Mucosa of rectum (tissue), 2 donors: ENCODE results near the gene COL4A1.

ENCODE experiments used
- H3K27ac ChIP-seq, 2 donors: one replicate each; pipeline ENCODE4 v1.7.0; 2013; ENCODE audit warnings: inconsistent platforms in 2 of 2, low read depth in 2 of 2, low read length in 2 of 2
- H3K27me3 ChIP-seq, 2 donors: one replicate each; pipeline ENCODE4 v1.7.0; 2013; ENCODE audit warnings: low read length in 2 of 2; ENCODE audit not compliant: control insufficient read depth in 2 of 2, insufficient read depth in 2 of 2
- H3K36me3 ChIP-seq, 2 donors: one replicate each; pipeline ENCODE4 v1.7.0; 2013; ENCODE audit warnings: low read length in 2 of 2; ENCODE audit not compliant: control insufficient read depth in 2 of 2, insufficient read depth in 2 of 2
- H3K4me1 ChIP-seq, 2 donors: one replicate each; pipeline ENCODE4 v1.7.0; 2013; ENCODE audit warnings: low read length in 2 of 2, mild to moderate bottlenecking in 1 of 2; ENCODE audit not compliant: control insufficient read depth in 2 of 2, insufficient read depth in 2 of 2
- H3K4me3 ChIP-seq, 2 donors: one replicate each; pipeline ENCODE4 v1.7.0; 2013; ENCODE audit warnings: low read length in 2 of 2
- H3K9ac ChIP-seq, 2 donors: one replicate each; pipeline ENCODE4 v1.7.0; 2013; ENCODE audit warnings: low read length in 2 of 2, low read depth in 1 of 2, mild to moderate bottlenecking in 1 of 2
- H3K9me3 ChIP-seq, 2 donors: one replicate each; pipeline ENCODE4 v1.7.0; 2013; ENCODE audit warnings: low read length in 2 of 2; ENCODE audit not compliant: control insufficient read depth in 2 of 2
- donor health status: healthy.
- donor health status: Normal muscosa, but diverticular disease.

The COL4A1 gene

DNA sequence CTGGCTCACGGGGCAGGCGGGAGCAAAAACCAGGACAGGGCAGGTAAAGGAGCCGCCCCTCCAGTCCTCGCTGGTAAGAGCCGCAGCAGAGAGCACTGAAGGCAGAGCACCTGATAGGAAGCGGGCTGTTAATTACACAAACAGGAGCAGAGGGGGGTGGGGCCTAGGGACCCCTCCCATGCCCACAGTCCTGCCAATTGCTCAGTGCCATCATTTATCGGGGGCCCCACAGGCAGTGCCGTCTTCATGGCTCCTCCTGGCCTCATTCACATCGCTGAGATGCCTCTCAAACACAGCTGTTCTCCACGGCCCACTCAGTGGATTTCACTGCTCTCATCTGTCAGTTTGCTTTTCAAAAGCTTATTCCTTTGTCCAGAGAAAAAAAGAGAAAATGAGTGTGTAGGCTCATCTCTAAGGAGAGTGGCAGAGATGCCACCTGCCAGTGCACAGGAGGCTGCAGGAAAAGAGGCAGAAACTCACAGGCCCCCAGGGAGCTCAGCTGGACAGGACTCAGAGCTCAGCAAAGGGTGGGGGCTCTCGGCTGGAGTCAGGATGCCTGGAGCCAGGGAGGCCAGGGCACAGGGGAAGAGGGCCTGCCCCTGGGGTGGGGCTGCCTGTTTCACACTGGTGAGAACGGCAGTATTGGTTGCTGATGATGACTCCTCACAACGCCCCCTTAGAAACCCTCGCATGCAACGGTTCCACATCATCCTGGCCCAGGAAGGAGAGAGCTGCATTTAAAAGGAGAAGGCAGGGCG lies 174.6 kb downstream of the COL4A1 start:
- H3K4me1 ChIP-seq = no peaks in the 10 kb centered on the region
- peaks cover 0 to 4% of the 10 kb centered on the region in 2 donors for H3K27me3 ChIP-seq
- H3K36me3 ChIP-seq = no peaks in the 10 kb centered on the region
- no peak overlapping the region for H3K27ac ChIP-seq
- H3K9me3 ChIP-seq = no peaks in the 10 kb centered on the region
- no peak overlapping the region for H3K9ac ChIP-seq
- H3K4me3 ChIP-seq = no peak overlapping the region

DNA sequence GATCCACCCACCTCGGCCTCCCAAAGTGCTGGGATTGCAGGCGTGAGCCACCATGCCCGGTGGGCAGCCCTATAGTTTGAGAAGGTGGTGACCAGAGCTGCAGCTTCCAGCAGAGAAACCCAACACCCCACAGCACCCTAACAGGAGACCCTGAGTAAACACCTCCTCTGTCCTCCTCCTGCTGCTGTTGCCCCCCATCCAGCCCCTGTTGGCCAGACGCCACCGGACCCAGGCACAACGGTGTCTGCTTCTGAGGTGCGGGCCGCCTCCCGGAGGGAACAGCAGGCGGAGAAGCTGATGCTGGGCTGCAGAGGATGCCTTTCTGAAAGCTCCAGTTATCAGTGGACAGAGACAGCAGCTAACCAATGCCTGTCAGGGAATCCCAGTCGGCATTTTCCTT lies 175.5 kb downstream of the COL4A1 start:
- Histone ChIP-seq H3K27ac (no peak overlapping the region), H3K36me3 (no peaks in the 10 kb centered on the region), H3K9ac (no peak overlapping the region), H3K4me3 (no peak overlapping the region), H3K4me1 (no peaks in the 10 kb centered on the region), H3K9me3 (no peaks in the 10 kb centered on the region), H3K27me3 (peaks cover 0 to 4% of the 10 kb centered on the region in 2 donors)

DNA sequence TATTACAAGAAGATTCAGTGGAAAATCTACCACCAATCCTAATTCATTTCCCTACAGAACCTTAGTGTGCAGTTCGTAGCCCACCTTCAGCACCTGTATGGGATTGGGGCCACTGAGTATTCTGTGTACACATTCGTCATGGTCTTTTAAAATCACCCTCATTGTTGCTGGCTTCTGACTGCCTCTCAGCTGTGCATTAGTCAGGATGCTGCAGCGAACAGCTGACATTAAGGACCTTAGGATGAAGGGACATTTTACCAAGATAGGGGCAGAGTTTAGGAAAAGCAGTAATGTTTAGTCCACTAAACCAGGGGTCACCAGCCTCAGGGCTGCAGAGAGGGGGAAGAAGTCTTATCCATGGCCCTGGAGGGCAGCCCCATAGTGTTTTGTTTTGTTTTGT lies 176.5 kb downstream of the COL4A1 start:
- peaks cover 0 to 4% of the 10 kb centered on the region in 2 donors for H3K4me1 ChIP-seq
- no peak overlapping the region for H3K9ac ChIP-seq
- no peak overlapping the region for H3K27ac ChIP-seq
- H3K4me3 ChIP-seq = no peak overlapping the region
- no peaks in the 10 kb centered on the region for H3K36me3 ChIP-seq
- H3K9me3 ChIP-seq = no peaks in the 10 kb centered on the region
- peaks cover 0 to 4% of the 10 kb centered on the region in 2 donors for H3K27me3 ChIP-seq

DNA sequence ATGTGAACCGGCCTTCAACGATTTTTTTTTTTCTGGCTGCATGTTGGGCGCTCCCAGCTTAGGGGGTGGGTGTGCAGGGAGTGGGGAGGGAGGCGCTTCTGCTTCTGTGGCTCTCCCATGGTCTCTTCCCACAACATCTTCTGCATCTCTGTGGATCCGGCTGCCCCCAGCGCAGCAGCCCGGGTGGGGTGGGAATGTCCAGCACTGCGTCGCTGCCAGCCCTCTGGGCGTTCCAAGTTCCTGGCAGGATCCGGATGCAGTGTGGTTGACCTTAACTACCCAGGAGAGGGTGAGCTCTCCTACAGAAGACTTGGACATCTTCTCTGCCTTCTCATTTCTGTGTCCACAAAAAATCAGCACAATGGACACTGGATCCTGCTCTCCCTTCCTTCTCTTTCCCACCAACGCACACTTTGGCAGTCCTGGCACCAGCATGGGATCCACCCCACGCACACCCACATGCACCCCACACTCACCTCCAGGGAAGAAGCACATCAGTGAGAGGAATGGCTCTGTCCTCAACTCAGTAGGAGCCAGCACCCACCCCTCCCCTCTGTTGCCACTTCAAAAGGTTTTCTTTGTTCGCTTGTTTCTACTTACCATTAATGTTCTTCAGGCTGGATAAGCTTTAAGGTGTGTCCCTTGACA lies 177.3 kb downstream of the COL4A1 start:
- Histone ChIP-seq H3K4me1 (peaks cover 0 to 4% of the 10 kb centered on the region in 2 donors), H3K4me3 (no peak overlapping the region), H3K9ac (no peak overlapping the region), H3K27me3 (peaks cover 0 to 4% of the 10 kb centered on the region in 2 donors), H3K36me3 (no peaks in the 10 kb centered on the region), H3K9me3 (no peaks in the 10 kb centered on the region), H3K27ac (no peak overlapping the region)

DNA sequence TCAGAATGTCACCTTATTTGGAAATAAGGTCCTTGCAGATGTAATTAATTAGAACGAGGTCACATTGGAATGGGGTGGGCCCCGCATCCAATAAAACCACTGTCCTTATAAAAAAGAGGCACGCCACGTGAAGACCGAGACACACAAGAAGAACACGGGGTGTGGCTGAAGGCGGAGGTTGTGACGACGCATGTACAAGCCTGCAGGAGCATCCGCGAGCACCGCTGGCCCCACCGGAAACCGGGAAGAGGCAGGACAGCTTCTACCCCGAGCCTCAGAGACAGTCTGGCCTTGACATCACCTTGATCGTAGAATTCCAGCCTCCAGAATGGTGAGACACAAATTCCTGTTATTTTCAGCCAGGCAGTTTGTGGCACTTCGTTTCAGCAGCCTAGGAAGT lies 177.9 kb downstream of the COL4A1 start:
- no peaks in the 10 kb centered on the region for H3K9me3 ChIP-seq
- no peaks in the 10 kb centered on the region for H3K36me3 ChIP-seq
- no peak overlapping the region for H3K4me3 ChIP-seq
- no peak overlapping the region for H3K27ac ChIP-seq
- H3K9ac ChIP-seq = no peak overlapping the region
- peaks cover 0 to 4% of the 10 kb centered on the region in 2 donors for H3K4me1 ChIP-seq
- H3K27me3 ChIP-seq = peaks cover 0 to 4% of the 10 kb centered on the region in 2 donors

DNA sequence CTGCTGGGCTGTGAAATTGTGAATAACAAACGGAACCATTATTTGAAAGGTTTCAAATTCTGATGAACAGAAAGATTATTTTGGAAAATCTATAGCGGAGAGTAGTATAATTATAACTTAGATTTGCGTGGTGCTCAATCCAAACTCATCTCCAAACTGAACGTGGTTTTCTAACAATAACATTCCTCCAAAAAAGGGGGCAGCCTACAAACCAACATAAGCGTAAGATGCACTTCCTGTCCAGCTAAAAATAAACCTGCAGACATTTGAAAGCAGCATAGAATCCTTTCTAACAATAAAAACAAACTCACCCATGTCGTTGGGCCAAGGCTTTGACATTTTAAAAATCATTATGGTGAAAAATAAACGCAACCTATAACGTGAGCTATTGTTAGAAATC lies 178.4 kb downstream of the COL4A1 start:
- H3K27me3 ChIP-seq = peaks cover 0 to 4% of the 10 kb centered on the region in 2 donors
- H3K9me3 ChIP-seq = no peaks in the 10 kb centered on the region
- H3K36me3 ChIP-seq = no peaks in the 10 kb centered on the region
- no peak overlapping the region for H3K4me3 ChIP-seq
- no peak overlapping the region for H3K27ac ChIP-seq
- H3K9ac ChIP-seq = no peak overlapping the region
- peaks cover 0 to 4% of the 10 kb centered on the region in 2 donors for H3K4me1 ChIP-seq

DNA sequence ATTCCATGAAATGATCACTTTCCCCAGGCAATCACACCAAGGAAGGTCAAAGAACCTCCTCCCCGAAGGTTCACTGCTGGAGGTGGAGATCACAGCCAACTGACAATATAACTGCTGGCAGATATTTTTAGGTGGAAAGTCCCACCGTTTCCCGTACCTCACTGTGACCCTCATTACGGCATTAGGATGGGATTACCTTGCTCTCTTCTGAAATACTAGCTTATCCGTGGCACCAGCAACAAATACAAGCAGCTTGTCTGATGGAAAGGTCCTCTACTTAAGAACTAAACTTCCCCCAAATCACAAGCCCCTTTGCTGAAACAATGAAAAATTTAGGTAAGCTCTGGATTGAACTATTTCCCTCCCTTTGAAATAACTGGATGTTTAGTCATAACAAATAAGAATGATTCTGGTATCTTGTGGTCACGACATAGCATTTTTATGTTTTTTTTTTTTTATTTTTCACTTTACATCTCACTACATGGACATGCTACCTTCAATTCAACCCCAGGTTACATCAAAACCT lies 178.9 kb downstream of the COL4A1 start:
- no peak overlapping the region for H3K4me3 ChIP-seq
- H3K27ac ChIP-seq = no peak overlapping the region
- peaks cover 0 to 4% of the 10 kb centered on the region in 2 donors for H3K27me3 ChIP-seq
- no peaks in the 10 kb centered on the region for H3K9me3 ChIP-seq
- no peaks in the 10 kb centered on the region for H3K36me3 ChIP-seq
- H3K9ac ChIP-seq = no peak overlapping the region
- peaks cover 0 to 4% of the 10 kb centered on the region in 2 donors for H3K4me1 ChIP-seq

DNA sequence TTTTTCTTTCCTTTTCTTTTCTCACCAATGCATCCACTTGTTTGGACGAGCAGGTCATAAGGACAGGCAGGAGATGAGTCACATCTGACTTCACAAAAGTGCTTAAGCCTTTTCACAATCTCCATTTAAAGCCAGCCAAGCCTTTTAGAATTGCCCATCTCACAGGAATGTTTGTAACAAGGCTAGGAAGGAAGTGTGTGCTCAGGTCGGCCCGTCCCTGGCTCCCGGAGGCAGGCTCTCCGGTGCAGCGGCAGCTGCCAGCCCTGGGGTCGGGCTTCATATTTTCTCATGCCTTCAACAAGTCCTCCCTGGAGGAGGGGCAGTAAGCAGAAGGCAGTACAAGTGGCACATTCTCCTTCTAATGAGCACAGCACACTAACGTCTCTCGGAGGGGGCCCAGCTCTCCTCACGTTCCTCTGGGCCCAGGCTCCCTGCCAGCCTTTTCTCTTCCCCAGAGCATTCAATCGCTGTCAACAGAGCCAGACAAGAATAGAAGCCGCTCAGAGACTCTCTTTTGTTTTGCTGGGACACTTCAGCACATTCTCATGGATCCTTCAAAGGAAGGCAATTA lies 180.5 kb downstream of the COL4A1 start:
- peaks cover 2 to 5% of the 10 kb centered on the region in 2 donors for H3K27me3 ChIP-seq
- no peaks in the 10 kb centered on the region for H3K9me3 ChIP-seq
- no peak overlapping the region for H3K27ac ChIP-seq
- H3K4me1 ChIP-seq = peaks cover 0 to 4% of the 10 kb centered on the region in 2 donors
- H3K9ac ChIP-seq = no peak overlapping the region
- H3K36me3 ChIP-seq = no peaks in the 10 kb centered on the region
- no peak overlapping the region for H3K4me3 ChIP-seq

DNA sequence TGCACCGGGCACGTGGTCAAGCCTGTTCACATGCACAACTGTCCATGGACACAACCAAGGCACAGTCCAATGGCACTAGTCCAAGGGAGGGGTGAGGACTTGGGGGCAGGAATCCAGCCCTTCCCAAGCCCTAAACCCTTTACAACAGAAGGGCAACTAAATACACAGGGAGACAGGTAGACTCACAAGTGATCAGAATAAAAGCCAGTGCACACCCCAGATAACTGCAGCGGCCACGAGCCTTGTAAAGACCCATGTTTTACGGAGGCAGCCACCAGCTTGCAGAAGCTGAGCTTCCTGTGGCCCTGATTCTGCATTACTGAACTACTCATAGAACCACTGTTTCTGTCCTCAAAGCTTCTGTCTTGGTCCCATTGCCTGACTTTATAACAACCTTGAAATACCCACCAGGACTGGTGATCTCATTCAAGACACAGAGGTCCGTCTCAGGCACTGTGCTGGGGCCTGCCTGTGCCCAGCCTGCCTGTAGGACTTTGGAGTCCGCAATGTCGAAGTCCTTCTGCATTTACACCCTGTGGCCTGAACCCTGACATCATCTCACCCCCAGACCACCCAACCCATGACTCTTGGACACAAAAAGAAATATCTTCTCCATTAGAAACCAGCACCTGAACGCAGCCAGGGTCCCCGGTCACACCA lies 181.2 kb downstream of the COL4A1 start:
- Histone ChIP-seq H3K27ac (no peak overlapping the region), H3K9ac (no peak overlapping the region), H3K9me3 (no peaks in the 10 kb centered on the region), H3K4me3 (no peak overlapping the region), H3K27me3 (peaks cover 2 to 7% of the 10 kb centered on the region in 2 donors), H3K4me1 (peaks cover 0 to 4% of the 10 kb centered on the region in 2 donors), H3K36me3 (no peaks in the 10 kb centered on the region)

DNA sequence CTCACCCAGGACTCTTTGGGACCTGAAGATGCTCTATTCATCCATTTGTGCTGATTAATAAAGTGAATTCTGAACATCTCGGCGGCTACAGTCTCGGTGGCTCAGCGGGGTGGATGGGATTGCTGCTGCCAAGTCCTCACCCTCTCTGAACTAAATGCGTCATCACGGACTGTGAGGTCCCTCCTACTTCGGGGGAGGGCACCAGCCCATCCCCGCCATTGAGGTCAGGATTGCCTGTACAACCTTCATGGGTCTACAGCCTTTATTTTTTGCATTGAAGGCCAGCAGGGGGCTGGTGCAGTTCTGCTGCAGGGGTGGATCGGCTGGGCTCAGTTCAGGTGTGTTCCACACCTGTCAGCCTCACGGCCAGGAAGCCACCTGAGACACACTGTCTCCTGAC lies 181.8 kb downstream of the COL4A1 start:
- H3K27me3 ChIP-seq = peaks cover 2 to 10% of the 10 kb centered on the region in 2 donors
- no peak overlapping the region for H3K9ac ChIP-seq
- H3K4me1 ChIP-seq = peaks cover 0 to 4% of the 10 kb centered on the region in 2 donors
- no peak overlapping the region for H3K27ac ChIP-seq
- H3K36me3 ChIP-seq = no peaks in the 10 kb centered on the region
- no peak overlapping the region for H3K4me3 ChIP-seq
- H3K9me3 ChIP-seq = no peaks in the 10 kb centered on the region
